H9 (cell line): Measurements from ENCODE around the gene LAMA5. TPM values are rescaled to one million over a fixed set of nuclear protein-coding genes. Genes with fewer than 3 reads are reported as not detected.

Experiments used
- DNase-seq: peaks from one replicate; pipeline ENCODE4 v3.0.0-alpha.2; 2017
- H2AFZ ChIP-seq: one replicate; pipeline ENCODE4 v1.6.1; 2013; ENCODE audit warnings: mild to moderate bottlenecking, low read length, control low read depth, moderate library complexity
- H2AK5ac ChIP-seq: 2 replicates; pipeline ENCODE4 v1.6.1; 2013; ENCODE audit warnings: low read length, control low read depth, mixed read lengths; ENCODE audit not compliant: insufficient read length
- H2BK120ac ChIP-seq: one replicate; pipeline ENCODE4 v1.6.1; 2013; ENCODE audit warnings: low read depth, mild to moderate bottlenecking, low read length, control low read depth, inconsistent platforms; ENCODE audit not compliant: poor library complexity, severe bottlenecking
- H2BK12ac ChIP-seq: 2 replicates; pipeline ENCODE4 v1.6.1; 2013; ENCODE audit warnings: low read length, control low read depth, mixed read lengths, low read depth; ENCODE audit not compliant: insufficient read length
- H2BK15ac ChIP-seq: 2 replicates; pipeline ENCODE4 v1.6.1; 2013; ENCODE audit warnings: low read depth, low read length, control low read depth
- H2BK20ac ChIP-seq: one replicate; pipeline ENCODE4 v1.6.1; 2013; ENCODE audit warnings: low read depth, mild to moderate bottlenecking, low read length, control low read depth, inconsistent platforms; ENCODE audit not compliant: poor library complexity, severe bottlenecking
- H2BK5ac ChIP-seq: 2 replicates; pipeline ENCODE4 v1.6.1; 2013; ENCODE audit warnings: low read length, control low read depth, mixed read lengths; ENCODE audit not compliant: insufficient read length
- H3K14ac ChIP-seq: 2 replicates; pipeline ENCODE4 v1.6.1; 2013; ENCODE audit warnings: low read length, control low read depth; ENCODE audit not compliant: insufficient read depth
- H3K18ac ChIP-seq: 2 replicates; pipeline ENCODE4 v1.6.1; 2013; ENCODE audit warnings: low read depth, mild to moderate bottlenecking, mixed read lengths, low read length, control low read depth; ENCODE audit not compliant: insufficient read length
- H3K23ac ChIP-seq: 2 replicates; pipeline ENCODE4 v1.6.1; 2013; ENCODE audit warnings: low read length, control low read depth, mixed read lengths, low read depth; ENCODE audit not compliant: insufficient read length
- H3K23me2 ChIP-seq: 2 replicates; pipeline ENCODE4 v1.6.1; 2013; ENCODE audit warnings: low read depth, mild to moderate bottlenecking, mixed read lengths, low read length, control low read depth; ENCODE audit not compliant: insufficient read length, poor library complexity, severe bottlenecking
- H3K27ac ChIP-seq: 2 replicates; pipeline ENCODE4 v1.5.1; 2013; ENCODE audit warnings: low read length, control low read depth, mixed read lengths, low read depth; ENCODE audit not compliant: insufficient read length
- H3K27me3 ChIP-seq: 2 replicates; pipeline ENCODE4 v1.6.1; 2013; ENCODE audit warnings: low read length, control low read depth, inconsistent platforms; ENCODE audit not compliant: insufficient read depth
- H3K4ac ChIP-seq: 2 replicates; pipeline ENCODE4 v1.6.1; 2013; ENCODE audit warnings: low read depth, mild to moderate bottlenecking, control low read depth, inconsistent platforms, low read length, moderate library complexity
- H3K4me1 ChIP-seq: 2 replicates; pipeline ENCODE4 v1.6.1; 2013; ENCODE audit warnings: low read length, control low read depth, inconsistent platforms; ENCODE audit not compliant: insufficient read depth
- H3K4me2 ChIP-seq: 2 replicates; pipeline ENCODE4 v1.6.1; 2013; ENCODE audit warnings: low read length, control low read depth, mixed read lengths; ENCODE audit not compliant: insufficient read length, insufficient read depth
- H3K56ac ChIP-seq: 2 replicates; pipeline ENCODE4 v1.6.1; 2013; ENCODE audit warnings: low read depth, mild to moderate bottlenecking, mixed read lengths, low read length, control low read depth; ENCODE audit not compliant: insufficient read length
- H3K79me1 ChIP-seq: 2 replicates; pipeline ENCODE4 v1.6.1; 2013; ENCODE audit warnings: low read depth, mild to moderate bottlenecking, moderate library complexity, low read length, control low read depth, inconsistent platforms; ENCODE audit not compliant: insufficient read depth, poor library complexity, severe bottlenecking
- H3K79me2 ChIP-seq: 2 replicates; pipeline ENCODE4 v1.6.1; 2013; ENCODE audit warnings: low read length, control low read depth, inconsistent platforms; ENCODE audit not compliant: insufficient read depth
- H3K9ac ChIP-seq: 2 replicates; pipeline ENCODE4 v1.6.1; 2013; ENCODE audit warnings: low read length, control low read depth, mixed read lengths; ENCODE audit not compliant: insufficient read length; ENCODE audit errors: extremely low read depth
- H3K9me3 ChIP-seq: one replicate; pipeline ENCODE4 v1.6.1; 2013; ENCODE audit warnings: low read depth, low read length, inconsistent platforms; ENCODE audit not compliant: control insufficient read depth
- H3T11ph ChIP-seq: one replicate; pipeline ENCODE4 v1.6.1; 2013; ENCODE audit warnings: mild to moderate bottlenecking, low read length, control low read depth, inconsistent platforms
- H4K20me1 ChIP-seq: one replicate; pipeline ENCODE4 v1.6.1; 2013; ENCODE audit not compliant: control insufficient read depth, insufficient read length, insufficient read depth
- H4K5ac ChIP-seq: 2 replicates; pipeline ENCODE4 v1.6.1; 2013; ENCODE audit warnings: low read depth, mild to moderate bottlenecking, mixed read lengths, low read length, control low read depth; ENCODE audit not compliant: insufficient read length
- H4K8ac ChIP-seq: replicated peaks from 2 replicates; pipeline ENCODE4 v1.6.1; 2013; ENCODE audit warnings: low read length, control low read depth, mixed read lengths, low read depth; ENCODE audit not compliant: insufficient read length
- H4K91ac ChIP-seq: 2 replicates; pipeline ENCODE4 v1.6.1; 2013; ENCODE audit warnings: low read depth, mild to moderate bottlenecking, moderate library complexity, mixed read lengths, low read length, control low read depth; ENCODE audit not compliant: insufficient read length
- H3K27ac Mint-ChIP-seq, 3 experiments: 2 replicates in 2 of 3; 3 replicates in 1 of 3; pipeline ENCODE4 v1.8.0; 2020 to 2021; ENCODE audit warnings: mixed read lengths in 3 of 3, mild to moderate bottlenecking in 1 of 3, moderate library complexity in 1 of 3
- H3K27me3 Mint-ChIP-seq: 2 replicates; pipeline ENCODE4 v1.8.0; 2021; ENCODE audit warnings: low read depth, mild to moderate bottlenecking, moderate library complexity, mixed read lengths
- H3K36me3 Mint-ChIP-seq, 3 experiments: 2 replicates in 2 of 3; 3 replicates in 1 of 3; pipeline ENCODE4 v1.8.0; 2020 to 2021; ENCODE audit warnings: low read depth in 3 of 3, mixed read lengths in 3 of 3; ENCODE audit not compliant: insufficient read depth in 1 of 3
- H3K4me1 Mint-ChIP-seq, 2 experiments: 2 replicates each; pipeline ENCODE4 v1.8.0; 2020; ENCODE audit warnings: mixed read lengths in 2 of 2
- H3K4me3 Mint-ChIP-seq, 2 experiments: 2 replicates in 1 of 2; 3 replicates in 1 of 2; pipeline ENCODE4 v1.8.0; 2020 to 2021; ENCODE audit warnings: mild to moderate bottlenecking in 2 of 2, mixed read lengths in 2 of 2, moderate library complexity in 1 of 2
- H3K9me3 Mint-ChIP-seq, 2 experiments: 2 replicates in 1 of 2; 3 replicates in 1 of 2; pipeline ENCODE4 v1.8.0; 2020; ENCODE audit warnings: mild to moderate bottlenecking in 2 of 2, mixed read lengths in 2 of 2, moderate library complexity in 1 of 2
- CTCF ChIP-seq: fragments of 200-600 bp; sonication (generic); conservative IDR thresholded peaks from 3 replicates; pipeline ENCODE4 v1.8.0; 2021; ENCODE audit warnings: antibody characterized with exemption, mild to moderate bottlenecking
- WGBS: extraction: QIAGEN DNeasy Blood & Tissue Kit; methylation state at CpG from one replicate; pipeline ENCODE4 v1.1.7; 2013; ENCODE audit warnings: missing lambda C conversion rate, low lambda C conversion rate, mixed read lengths; ENCODE audit not compliant: insufficient read length; ENCODE audit errors: extremely low coverage; 5-methylcytosine and 5-hydroxymethylcytosine counted together
- total RNA-seq: library from RNA; stranded (reverse); gene quantifications from 2 replicates; pipeline ENCODE4 v1.2.1, GENCODE V29; 2021

The LAMA5 gene
- total RNA-seq, 1 experiment from 2014 or later: 200 TPM

- H3K23ac ChIP-seq: no peak overlapping the region
Measured at GRCh38 chr20:62294516-62294915, 72.6 kb downstream of the LAMA5 start.

More at GRCh38 chr20:62294516-62294915, 72.6 kb downstream of the LAMA5 start:
- Histone ChIP-seq H3K9me3 (no peaks in the 10 kb centered on the region), H3K4me1 (no peaks in the 10 kb centered on the region), H3K79me2 (no peaks in the 10 kb centered on the region), H2AK5ac (no peak overlapping the region), H3K23me2 (no peaks in the 10 kb centered on the region), H3K27ac (no peak overlapping the region), H2BK15ac (no peak overlapping the region), H2BK5ac (no peak overlapping the region), H3K4ac (no peak overlapping the region), H4K5ac (no peak overlapping the region), H4K8ac (no peak overlapping the region), H2BK20ac (no peak overlapping the region), H3K18ac (no peak overlapping the region), H3K56ac (no peak overlapping the region), H4K20me1 (peaks cover 3% of the 10 kb centered on the region), H3K27me3 (no peaks in the 10 kb centered on the region), H2AFZ (no peak overlapping the region), H2BK120ac (no peak overlapping the region), H4K91ac (no peak overlapping the region), H2BK12ac (no peak overlapping the region), H3K14ac (no peak overlapping the region), H3T11ph (no peak overlapping the region), H3K9ac (no peak overlapping the region), H3K79me1 (no peaks in the 10 kb centered on the region), H3K4me2 (no peak overlapping the region)
- DNase-seq: no peak
- peaks cover 7 to 48% (median 37%) of the 10 kb centered on the region in 3 experiments; a peak in 6 of 7 replicates for H3K36me3 Mint-ChIP-seq
- no peaks in the 10 kb centered on the region for H3K4me1 Mint-ChIP-seq
- no CpG with 5 or more reads among the region's 17 CpGs for WGBS
- no peaks in the 10 kb centered on the region for H3K9me3 Mint-ChIP-seq
- no peaks in the 10 kb centered on the region; the same call in 1 of the 2 replicates for H3K27me3 Mint-ChIP-seq
- peak overlapping the region in 1 of 3 experiments; percentile 64; a peak in 1 of 7 replicates for H3K27ac Mint-ChIP-seq
- TF ChIP-seq CTCF: no peak
- H3K4me3 Mint-ChIP-seq: no peak overlapping the region
